GM04504 (cell line): ENCODE measurements around the gene STAC.
"Not testable (repeated sequence)": the region's sequence is repeated elsewhere in the genome, so short reads cannot be mapped to it uniquely, and the experiment has no call there.

Source experiments
- DNase-seq: peaks from one replicate; pipeline ENCODE4 v3.0.0-alpha.2; 2012; ENCODE audit warnings: low read depth

STAC gene

GRCh38 chr3:36411587-36411986, 31.3 kb downstream of the STAC start:
- no peak for DNase-seq

- no peak for DNase-seq
These were observed 36.3 kb downstream of the STAC start for GRCh38 chr3:36416599-36416998.

- no peak for DNase-seq
These were observed 36.9 kb downstream of the STAC start for GRCh38 chr3:36417237-36417636.

DNA sequence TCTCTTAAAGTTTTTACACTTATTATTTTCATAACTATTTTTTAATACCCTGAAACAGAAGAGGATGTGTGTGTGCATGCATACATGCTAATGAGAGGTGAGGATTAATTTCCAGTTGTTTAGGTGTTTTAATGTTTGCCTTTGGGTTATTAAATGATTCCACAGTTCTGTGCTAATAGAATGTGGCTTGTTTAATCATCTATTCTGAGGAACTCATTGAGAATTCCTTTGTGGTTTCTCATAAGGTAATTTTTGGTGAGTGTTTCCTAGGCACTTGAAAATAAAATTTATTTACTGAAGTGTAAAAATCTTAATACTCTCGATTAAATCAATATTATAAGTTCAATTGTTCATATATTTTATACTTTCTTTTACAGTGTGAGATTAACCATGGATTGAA, 38.0 kb downstream of the STAC start:
- DNase-seq, result no peak

DNA sequence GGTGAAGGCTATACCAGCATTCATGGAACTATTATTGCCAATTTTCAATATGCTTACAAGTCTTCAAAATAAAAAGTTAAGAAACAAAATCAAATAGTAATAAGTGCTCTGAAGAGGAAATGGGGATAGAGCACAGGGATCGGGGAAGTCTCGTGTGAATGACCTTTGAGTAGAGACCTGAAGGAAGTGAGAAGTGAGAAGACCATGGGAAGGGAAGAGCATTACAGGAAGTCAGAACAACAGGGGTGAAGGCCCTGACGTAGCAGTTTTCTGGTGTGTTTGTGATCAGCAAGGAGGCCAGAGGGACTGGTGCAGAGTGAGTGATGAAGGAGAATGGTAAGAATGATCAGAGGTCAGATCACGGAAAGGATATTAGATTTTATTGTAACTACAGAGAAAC, 48.1 kb downstream of the STAC start:
- DNase-seq, result no peak

DNA sequence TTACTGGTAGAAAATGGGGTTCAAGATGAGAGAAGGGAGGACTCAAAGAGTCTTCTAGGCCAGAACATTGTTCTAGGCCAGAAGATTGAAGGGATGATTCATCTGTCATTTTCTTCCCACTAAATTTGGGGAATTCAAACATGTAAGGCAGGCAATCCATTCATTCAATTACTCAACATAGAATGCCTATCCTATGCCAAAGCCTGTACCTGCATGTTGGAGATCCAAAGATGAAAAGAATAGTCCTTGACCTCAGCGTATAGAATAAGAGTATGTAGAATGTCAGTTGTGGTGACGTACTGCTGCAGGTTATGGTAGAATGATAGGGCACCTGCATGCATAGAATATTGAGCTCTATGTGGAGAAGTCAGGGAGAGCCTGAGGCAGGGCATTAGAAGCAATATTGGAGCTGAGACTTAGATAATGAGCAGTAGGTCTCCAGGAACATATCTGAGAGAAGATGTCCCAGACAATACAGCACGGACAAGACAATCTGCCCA, 49.7 kb downstream of the STAC start:
- no peak for DNase-seq

GRCh38 chr3:36433511-36433910, 53.2 kb downstream of the STAC start:
- DNase-seq, result no peak

DNA sequence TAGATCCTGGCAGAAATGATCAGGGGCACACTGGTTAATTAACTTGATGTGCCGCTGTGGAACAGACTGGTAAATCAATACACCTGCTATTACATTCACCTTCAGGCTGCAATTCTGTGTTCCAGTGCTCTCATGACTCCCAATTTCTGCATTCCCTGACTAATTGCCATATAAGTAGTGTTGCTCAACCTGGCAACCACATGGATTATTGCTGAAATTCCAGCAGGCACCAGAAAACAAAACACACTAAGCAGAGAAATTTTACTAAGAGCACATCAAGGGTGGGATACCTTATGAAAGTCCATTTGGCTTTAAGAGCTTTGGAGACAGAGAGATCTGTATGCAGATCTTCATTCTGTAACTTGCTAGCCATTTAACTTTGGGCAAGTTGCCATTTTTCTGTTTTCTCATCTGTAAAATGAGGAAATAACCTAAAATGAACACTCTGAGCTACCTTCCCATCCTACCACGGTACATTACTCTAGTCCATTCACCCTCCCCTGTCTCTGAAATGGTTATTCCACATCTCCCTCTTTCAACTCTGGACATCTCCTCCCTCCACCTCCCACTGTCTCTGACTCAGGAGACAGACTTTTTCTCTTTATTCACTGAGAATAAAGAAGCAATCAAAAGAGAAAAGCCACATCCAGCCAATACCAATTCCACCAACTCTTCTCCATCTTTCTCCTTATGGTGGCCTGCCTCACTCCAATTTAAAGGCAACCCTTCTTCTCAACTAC, 54.6 kb downstream of the STAC start:
- DNase-seq, result peak; percentile 38

GRCh38 chr3:36443028-36443686, 62.9 kb downstream of the STAC start:
- DNase-seq, result no peak

GRCh38 chr3:36444909-36445308, 64.6 kb downstream of the STAC start:
- DNase-seq, result peak; percentile 31

DNA sequence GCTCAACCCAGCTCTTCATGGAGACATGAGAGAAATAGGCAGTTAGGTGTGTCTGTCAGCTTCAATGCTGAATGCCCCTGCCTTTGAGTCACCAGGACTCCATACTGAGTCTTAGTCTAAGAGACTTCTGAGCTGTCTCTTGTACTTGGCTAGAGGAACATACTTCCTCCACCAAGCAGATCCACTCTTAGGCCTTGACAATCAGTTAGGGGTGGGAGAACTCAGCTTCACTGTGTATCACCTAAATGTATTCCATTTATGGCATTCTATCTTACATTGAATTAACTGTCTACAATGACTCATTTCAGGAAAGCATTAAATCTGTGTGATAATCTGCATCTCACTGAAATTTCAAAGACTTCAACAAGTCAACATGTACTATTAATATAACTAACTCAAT, 66.0 kb downstream of the STAC start:
- DNase-seq, result no peak

DNA sequence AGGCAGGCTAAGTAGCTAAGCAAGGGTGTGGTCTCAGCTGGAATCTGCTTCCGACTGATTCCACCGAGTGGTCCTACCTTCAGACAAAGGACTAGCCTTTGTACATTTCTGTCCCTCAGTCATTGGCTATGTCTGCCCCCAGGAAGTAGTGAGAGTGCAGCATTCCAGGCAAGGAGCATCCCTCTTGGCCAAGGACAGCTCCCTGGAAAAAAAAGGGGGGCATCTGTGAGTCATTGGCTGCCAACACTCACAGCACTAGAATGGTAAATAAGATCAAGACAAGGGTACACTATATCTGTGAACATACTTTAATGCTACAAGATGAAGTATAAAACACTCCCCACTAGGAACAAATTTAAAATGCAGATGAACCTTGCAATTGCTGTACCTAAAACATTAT, 66.8 kb downstream of the STAC start:
- no peak for DNase-seq

DNA sequence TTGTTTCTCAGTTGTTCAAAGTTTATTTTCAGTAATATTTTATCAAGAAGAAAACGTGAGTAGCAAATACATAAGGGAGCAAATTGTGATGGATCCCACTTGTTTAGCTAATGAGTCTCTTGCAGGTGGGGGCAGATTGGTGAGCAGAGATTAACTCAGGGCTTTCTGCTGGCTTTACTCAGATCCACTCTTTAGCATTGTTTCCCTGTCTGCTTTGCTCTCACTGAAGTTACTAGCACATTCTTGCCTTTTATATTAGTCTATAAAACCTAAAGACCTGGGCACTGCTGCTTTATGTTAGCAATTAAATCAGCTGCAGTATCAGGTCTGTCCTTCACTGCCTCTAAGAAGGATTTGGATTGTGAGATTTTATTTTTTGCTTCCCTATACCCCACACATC, 71.5 kb downstream of the STAC start:
- no peak for DNase-seq

- DNase-seq, result not testable (repeated sequence)
These were observed 72.9 kb downstream of the STAC start for GRCh38 chr3:36453213-36453612.

DNA sequence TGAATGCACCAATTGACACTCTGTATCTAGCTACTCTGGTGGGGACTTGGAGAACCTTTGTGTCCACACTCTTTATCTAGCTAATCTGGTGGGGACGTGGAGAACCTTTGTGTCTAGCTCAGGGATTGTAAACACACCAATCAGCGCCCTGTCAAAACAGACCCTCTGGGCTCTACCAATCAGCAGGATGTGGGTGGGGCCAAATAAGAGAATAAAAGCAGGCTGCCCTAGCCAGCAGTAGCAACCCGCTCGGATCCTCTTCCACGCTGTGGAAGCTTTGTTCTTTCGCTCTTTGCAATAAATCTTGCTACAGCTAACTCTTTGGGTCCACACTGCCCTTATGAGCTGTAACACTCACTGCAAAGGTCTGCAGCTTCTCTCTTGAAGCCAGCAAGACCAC, 73.6 kb downstream of the STAC start:
- DNase-seq, result not testable (repeated sequence)

- no peak for DNase-seq
These were observed 75.1 kb downstream of the STAC start for GRCh38 chr3:36455406-36455805.

DNA sequence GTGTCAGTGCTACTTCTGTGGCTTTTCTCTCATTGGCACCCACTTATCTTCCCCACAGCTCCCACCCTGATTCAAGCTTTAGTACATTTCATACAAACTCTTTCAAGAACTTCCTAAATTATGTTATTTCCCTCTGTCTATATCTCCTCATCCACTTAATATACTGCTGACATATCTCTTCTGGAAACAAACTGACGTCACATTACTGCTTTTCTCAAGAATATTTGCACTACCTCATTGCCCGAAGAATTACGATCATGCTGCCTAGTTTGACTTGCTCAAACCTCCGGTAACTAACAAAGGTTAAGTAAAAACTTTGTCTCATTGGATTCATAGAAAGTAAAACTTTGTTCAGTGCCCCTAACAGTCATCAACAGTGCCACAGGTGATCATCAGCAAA, 76.5 kb downstream of the STAC start:
- no peak for DNase-seq

DNA sequence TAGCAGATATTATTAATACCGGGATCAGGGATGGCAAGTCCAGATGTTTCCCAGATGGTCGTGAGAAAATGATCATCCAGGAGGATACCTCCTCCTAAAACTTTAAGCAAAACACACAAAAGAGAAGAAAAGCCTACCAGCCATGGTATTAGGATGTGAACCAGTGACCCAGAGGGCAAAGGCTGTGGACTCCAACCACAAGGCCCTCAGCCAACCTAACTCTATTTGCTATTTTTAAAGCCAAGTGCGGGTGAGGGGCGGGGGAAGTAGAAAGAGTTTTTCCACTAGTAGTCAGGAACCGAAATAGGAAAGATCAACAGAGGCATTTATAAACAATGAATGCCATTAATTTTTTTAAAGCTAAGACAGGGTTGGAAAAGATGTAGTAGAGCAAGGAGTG, 77.4 kb downstream of the STAC start:
- DNase-seq, result no peak

GRCh38 chr3:36459177-36459576, 78.9 kb downstream of the STAC start:
- no peak for DNase-seq

DNA sequence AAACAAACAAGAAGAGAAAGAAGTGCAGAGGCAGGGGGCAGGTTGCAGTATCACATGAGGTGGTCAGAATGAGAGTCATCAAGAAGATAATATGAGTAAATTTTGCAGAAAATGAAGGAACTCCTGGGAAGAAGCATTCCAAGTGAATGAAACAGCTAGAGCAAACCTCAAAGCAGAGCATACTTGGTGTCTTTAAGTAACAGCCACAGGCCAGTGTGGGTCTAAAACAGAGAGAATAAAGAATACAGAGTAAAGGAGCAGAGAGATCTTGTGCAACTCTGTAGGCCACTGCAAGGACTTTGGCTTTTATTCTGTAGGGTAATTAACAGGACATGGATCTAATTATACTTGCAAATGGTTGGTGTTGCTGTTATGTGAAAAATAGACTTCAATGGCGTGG, 81.3 kb downstream of the STAC start:
- no peak for DNase-seq

GRCh38 chr3:36472045-36472444, 91.7 kb downstream of the STAC start:
- DNase-seq, result not testable (repeated sequence)

DNA sequence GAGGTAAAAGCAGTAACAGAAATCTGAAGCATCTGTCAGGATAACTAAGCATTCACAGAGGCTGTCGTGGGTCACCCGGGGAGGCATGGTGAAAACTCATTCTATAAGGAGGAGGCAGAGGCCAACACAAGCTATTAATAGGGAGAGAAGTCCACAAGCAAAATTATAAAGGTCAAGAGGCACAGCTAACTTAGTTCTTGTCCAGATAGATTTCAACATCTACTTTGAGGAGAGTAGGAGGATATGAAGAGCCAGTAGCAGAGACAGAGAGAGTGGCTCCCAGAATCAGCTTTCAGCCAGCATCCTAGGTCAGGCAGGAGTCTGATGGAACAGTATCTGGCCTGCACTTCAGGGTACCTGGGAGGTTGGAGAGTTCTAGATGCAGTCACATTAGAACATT, 95.3 kb downstream of the STAC start:
- DNase-seq, result no peak

DNA sequence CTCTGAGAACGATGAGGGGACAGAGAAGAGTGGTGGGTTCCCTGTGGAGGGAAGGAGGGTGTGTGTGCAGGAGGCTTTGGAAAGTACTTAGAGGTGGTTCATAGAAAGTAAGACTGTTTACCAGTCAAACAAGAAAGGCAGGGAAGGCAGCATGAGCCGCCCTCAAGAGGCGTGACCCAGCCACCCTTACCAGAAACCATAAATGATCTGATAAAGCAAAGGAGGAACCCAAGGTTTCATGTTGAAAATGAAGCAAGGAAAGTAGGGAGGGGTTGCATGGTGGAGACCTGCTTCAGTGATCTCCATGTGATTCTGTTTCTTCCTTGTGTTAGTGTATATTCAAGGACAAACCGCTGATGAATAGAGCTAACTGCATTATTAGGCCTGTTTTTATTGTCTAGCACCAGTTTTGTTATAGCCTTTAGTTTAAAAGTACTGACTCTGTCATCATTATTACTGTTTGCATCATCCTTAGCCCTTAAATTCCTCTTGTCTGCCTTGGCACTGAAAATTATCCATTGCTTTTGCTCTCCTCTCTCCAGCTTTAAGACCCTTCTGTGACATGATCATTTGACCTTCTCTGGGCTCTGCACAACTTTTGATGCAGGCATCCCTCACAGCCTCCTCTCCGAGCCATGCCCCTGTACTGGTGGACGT, 96.1 kb downstream of the STAC start:
- DNase-seq, result no peak
